ENCODE measurements around the gene RAMP1.

Gene RAMP1

GRCh38 chr2:237876951-237877491 is 17.6 kb downstream of the RAMP1 start:
- DNase-seq: no peak

- no peak for DNase-seq
Measured at GRCh38 chr2:237877576-237878307, 18.3 kb downstream of the RAMP1 start.

- DNase-seq: no peak
Measured at GRCh38 chr2:237878321-237879057, 19.1 kb downstream of the RAMP1 start.

DNA sequence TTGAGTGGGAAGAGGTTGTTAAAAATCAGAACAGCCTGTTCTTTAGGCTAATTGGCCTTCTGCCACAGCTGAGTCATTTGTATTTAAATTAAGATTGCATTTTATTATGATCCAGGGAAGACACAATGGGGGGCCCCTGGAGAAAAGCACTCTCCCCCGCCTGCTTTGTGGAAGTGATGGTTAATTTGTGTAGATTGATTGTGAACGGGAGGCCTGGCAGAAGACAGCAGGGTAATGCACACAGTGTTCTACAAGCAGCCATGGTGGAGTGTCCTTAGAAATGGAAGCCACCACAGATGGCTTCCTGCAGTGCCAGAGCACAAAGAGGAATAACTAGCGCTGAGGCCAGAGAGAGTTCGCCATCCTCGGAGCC is 19.6 kb downstream of the RAMP1 start:
- no peak for DNase-seq

- no peak for DNase-seq
Measured at GRCh38 chr2:237879991-237880560, 20.7 kb downstream of the RAMP1 start.

DNA sequence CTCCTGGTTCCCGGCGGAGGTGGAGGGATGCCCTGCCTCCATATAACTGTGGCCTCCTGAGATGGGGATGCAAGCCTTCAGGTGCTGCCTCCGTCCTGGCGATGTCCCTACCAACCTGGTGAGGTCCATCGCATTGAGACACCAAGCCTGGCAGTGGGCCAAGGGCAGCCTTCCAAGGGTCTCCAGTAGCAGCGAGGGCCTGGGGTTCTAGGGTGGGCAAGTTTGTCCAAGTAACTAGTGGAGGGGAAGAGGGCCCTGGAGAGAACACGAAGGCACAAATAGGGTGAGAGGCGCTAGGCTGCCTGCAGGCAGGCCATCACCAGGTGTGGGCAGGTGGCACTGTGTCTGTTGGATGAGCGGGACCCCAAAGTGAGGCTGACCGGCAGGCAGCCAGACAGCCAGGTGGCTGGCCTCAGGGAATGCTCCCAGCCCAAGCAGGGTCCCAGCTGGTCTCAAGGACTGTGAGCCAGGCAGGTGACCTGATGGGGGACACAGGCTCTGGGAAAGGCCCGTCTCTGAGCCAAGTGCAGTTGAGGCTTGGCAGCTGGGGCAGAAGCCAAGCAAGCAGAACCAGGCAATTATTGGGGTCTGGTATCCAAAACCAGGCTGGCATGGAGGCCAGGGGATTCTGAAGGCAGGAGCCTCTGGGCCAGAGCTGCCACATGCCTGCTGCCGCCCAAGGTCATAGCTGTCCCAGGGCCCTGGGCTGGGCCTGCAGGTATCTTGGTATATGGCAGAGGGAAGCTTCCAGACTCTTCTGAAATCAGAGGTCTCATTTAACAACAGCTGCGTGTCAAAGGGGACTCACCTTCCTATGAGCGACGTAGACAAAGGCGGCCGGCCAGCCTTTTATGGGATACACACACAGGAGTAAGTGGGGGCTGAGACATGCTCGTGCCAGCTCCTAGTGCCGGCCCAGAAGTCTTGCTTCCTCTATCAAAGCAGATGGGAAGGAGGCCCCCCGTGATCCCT is 23.4 kb downstream of the RAMP1 start:
- DNase-seq: no peak

GRCh38 chr2:237883951-237884446 is 24.6 kb downstream of the RAMP1 start:
- DNase-seq: no peak

DNA sequence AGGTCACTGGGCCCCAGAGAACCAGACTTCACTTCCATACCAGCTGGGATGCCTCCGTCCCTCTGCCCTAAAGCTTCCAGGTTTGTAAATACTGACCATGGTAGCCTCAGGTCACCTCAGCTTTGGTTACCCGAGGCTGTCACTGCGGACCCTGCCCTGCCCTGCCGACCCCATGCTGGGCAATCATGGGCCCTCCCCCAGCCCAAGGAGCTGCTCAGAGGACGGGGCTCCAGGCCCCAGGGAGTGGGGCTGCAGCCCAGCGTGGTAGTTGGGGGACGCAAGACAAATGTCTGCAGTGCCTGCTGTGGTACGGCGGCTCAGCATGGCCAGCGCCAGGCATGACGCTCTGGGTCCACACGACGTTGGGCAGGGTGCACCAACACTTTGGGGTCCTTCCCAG is 25.3 kb downstream of the RAMP1 start:
- no peak for DNase-seq

DNA sequence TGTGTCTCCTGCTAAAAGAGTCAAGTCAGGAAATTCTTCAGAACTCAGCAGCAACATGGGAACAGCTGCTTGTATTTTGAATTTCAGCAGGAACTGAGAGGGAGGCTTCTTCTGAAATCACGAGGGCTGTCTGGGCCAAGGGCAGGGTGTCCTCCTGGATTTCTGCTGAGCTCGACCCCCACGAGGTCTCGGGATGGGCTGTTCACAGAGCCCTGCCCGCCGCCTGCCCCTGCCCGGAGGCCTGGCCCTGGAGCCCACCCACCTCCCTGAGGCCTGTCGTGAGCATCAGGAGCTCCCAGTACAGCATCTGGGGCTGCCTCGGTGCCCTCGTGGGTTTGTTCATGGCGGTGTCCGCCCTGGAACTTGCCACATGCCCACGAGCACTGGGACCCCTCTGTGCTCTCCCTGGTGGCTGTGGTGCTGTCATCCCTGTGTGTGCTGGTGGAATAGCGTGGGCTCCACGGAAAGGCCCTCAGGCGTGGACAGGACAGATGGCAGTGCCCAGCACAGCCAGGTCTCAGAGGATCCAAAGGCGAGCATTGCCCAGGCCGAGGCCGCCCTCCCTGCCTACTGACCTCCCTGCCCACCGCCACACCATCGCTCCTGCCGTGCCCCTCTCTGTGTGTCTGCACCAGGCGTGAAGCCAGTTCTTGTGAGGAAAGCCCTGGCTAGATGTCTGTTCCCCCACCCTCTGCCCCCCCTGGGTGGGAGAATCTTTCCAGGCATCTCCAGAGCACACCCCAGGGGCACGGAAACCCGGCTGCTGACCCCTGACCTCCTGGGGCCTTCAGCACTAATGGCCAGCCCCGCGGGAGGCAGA is 25.9 kb downstream of the RAMP1 start:
- no peak for DNase-seq

DNA sequence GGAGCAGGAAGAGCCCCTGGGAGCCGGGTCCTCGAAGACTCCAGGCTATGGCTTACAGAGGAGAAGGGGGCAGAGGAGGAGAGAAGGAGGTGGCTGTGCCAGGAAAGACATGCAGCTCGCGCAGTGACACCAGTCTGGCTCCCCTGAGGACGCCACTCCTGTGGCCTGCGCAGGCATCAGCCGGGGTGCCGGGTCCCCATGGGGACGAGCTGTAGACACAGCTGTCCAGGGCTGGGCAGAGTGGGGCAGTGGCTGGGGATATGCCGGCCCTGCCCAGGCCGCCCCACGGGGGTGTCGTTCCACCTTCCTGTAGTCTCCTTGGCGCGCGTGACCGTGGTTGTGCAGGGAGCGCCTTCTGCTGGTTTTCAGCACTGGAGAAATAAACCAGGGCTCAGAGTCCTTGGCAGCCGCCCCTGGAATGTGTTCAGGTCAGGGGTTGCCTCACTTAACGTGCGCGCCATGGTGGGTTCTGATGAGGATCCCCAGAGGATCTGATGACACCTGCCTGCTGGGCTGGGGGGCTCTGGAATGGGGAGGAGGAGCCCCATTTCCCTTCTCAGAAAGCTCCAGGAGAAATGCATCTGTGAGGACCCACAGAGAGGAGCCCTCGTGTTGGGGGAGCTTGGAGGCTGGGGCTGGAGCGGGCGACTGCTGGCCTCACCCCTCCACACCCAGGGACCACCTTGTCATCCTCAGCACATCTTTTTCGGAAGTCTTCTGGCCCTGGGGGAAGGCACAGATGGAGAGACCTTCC is 26.7 kb downstream of the RAMP1 start:
- DNase-seq: no peak

- DNase-seq: no peak
Measured at GRCh38 chr2:237886685-237887481, 27.5 kb downstream of the RAMP1 start.

GRCh38 chr2:237888389-237888788 is 29.0 kb downstream of the RAMP1 start:
- no peak for DNase-seq

GRCh38 chr2:237889016-237889415 is 29.6 kb downstream of the RAMP1 start:
- DNase-seq: no peak

GRCh38 chr2:237889811-237890210 is 30.4 kb downstream of the RAMP1 start:
- DNase-seq: no peak

- no peak for DNase-seq
Measured at GRCh38 chr2:237892478-237892877, 33.1 kb downstream of the RAMP1 start.

- DNase-seq: no peak
Measured at GRCh38 chr2:237892984-237893595, 33.7 kb downstream of the RAMP1 start.

GRCh38 chr2:237894396-237894979 is 35.1 kb downstream of the RAMP1 start:
- no peak for DNase-seq

DNA sequence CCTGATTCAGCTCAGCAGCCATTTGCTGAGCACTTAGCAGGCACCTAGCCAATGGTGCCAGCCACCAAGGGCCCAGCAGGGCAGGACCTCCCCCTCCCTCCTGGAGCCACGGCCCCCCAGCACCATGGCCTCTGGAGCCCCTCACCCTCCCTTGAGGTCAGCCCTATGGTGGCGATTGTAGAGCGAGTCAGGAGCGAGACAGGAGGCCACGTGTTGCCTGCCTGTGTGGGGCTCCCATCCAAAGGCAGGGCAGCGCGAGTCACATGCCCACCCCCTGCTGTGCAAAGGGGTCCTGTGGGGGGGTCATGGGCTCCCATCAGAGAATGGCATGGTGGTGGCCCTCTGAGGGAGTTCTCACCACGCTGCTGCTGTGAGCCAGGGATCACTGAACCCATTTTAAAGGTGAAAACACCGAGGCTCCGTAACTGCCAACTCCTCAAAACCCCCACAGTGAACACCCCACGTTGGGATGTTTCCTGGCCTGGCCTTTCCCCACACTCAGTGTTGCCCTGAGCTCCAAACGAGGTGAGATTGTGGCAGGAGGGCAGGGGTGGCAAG is 35.6 kb downstream of the RAMP1 start:
- DNase-seq: no peak
